ENCODE measurements around the gene PLXNA3. TPM values are rescaled to one million over a fixed set of nuclear protein-coding genes. Genes with fewer than 3 reads are reported as not detected.
A peak's percentile ranks its signal among the peaks of the same experiment; 100 is the strongest.

The PLXNA3 gene
- total RNA-seq, 1 donor from 2014 or later, result 458 TPM

- peaks cover 9% of the 10 kb centered on the region for H3K4me1 Mint-ChIP-seq (ENCODE audit: low read depth, unreplicated experiment)
- no peak for DNase-seq
- no peak overlapping the region for H3K27ac Mint-ChIP-seq (ENCODE audit: unreplicated experiment)
- H3K9me3 Mint-ChIP-seq (ENCODE audit: unreplicated experiment), result no peaks in the 10 kb centered on the region
- TF ChIP-seq CTCF (IDR thresholded peaks at IDR 0.05; ENCODE audit: partially characterized antibody, unreplicated experiment), result no peak
- no peaks in the 10 kb centered on the region for H3K36me3 Mint-ChIP-seq (ENCODE audit: unreplicated experiment)
- H3K4me3 Mint-ChIP-seq (ENCODE audit: unreplicated experiment), result no peak overlapping the region
- no peaks in the 10 kb centered on the region for H3K27me3 Mint-ChIP-seq (ENCODE audit: unreplicated experiment)
Observed at GRCh38 chrX:154420402-154420756, 37.7 kb upstream of the PLXNA3 start.

- H3K4me3 Mint-ChIP-seq (ENCODE audit: unreplicated experiment), result no peak overlapping the region
- H3K4me1 Mint-ChIP-seq (ENCODE audit: low read depth, unreplicated experiment), result peaks cover 7% of the 10 kb centered on the region
- no peak for DNase-seq
- H3K9me3 Mint-ChIP-seq (ENCODE audit: unreplicated experiment), result peaks cover 8% of the 10 kb centered on the region
- peaks cover 4% of the 10 kb centered on the region for H3K27me3 Mint-ChIP-seq (ENCODE audit: unreplicated experiment)
- H3K27ac Mint-ChIP-seq (ENCODE audit: unreplicated experiment), result no peak overlapping the region
- no peak for TF ChIP-seq CTCF (IDR thresholded peaks at IDR 0.05; ENCODE audit: partially characterized antibody, unreplicated experiment)
- no peaks in the 10 kb centered on the region for H3K36me3 Mint-ChIP-seq (ENCODE audit: unreplicated experiment)
Observed at GRCh38 chrX:154426916-154427770, 30.9 kb upstream of the PLXNA3 start.

- peak within 1 kb of the TSS; percentile 76 for H3K27ac Mint-ChIP-seq (ENCODE audit: unreplicated experiment)
- TF ChIP-seq CTCF (IDR thresholded peaks at IDR 0.05; ENCODE audit: partially characterized antibody, unreplicated experiment), result no peak
- H3K9me3 Mint-ChIP-seq (ENCODE audit: unreplicated experiment), result peaks cover 8% of the 10 kb centered on the region
- peak within 1 kb of the TSS; percentile 87 for H3K4me3 Mint-ChIP-seq (ENCODE audit: unreplicated experiment)
- peak; percentile 90 for DNase-seq
- peaks cover 4% of the 10 kb centered on the region for H3K27me3 Mint-ChIP-seq (ENCODE audit: unreplicated experiment)
- no peaks in the 10 kb centered on the region for H3K36me3 Mint-ChIP-seq (ENCODE audit: unreplicated experiment)
- H3K4me1 Mint-ChIP-seq (ENCODE audit: low read depth, unreplicated experiment), result peaks cover 7% of the 10 kb centered on the region
Observed at GRCh38 chrX:154428176-154429171, 29.6 kb upstream of the PLXNA3 start, which contains the start of gene ATP6AP1. ATP6AP1 (plus strand) TSS chrX:154428677; CDS start chrX:154428693, 16 bp downstream.

GRCh38 chrX:154429711-154430110 lies 28.4 kb upstream of the PLXNA3 start:
- peaks cover 7% of the 10 kb centered on the region for H3K4me1 Mint-ChIP-seq (ENCODE audit: low read depth, unreplicated experiment)
- no peak overlapping the region for H3K27ac Mint-ChIP-seq (ENCODE audit: unreplicated experiment)
- peaks cover 8% of the 10 kb centered on the region for H3K9me3 Mint-ChIP-seq (ENCODE audit: unreplicated experiment)
- H3K4me3 Mint-ChIP-seq (ENCODE audit: unreplicated experiment), result peak overlapping the region; percentile 87
- TF ChIP-seq CTCF (IDR thresholded peaks at IDR 0.05; ENCODE audit: partially characterized antibody, unreplicated experiment), result no peak
- no peaks in the 10 kb centered on the region for H3K36me3 Mint-ChIP-seq (ENCODE audit: unreplicated experiment)
- H3K27me3 Mint-ChIP-seq (ENCODE audit: unreplicated experiment), result peaks cover 4% of the 10 kb centered on the region
- no peak for DNase-seq
